Stimulated activated CD8-positive, alpha-beta memory T cell treated with anti-CD3 and anti-CD28 coated beads, Interleukin-7, amount 100 ng/mL, for 48 hours (primary cell): ENCODE results near the gene RANGRF.
"Not testable (repeated sequence)": the region's sequence is repeated elsewhere in the genome, so short reads cannot be mapped to it uniquely, and the experiment has no call there.

Experiments used
- DNase-seq, 2 donors: peaks; one replicate each; pipeline ENCODE4 v3.0.0-alpha.2; 2020; ENCODE audit warnings: low read depth in 1 of 2; ENCODE audit errors: extremely low read depth in 1 of 2

Gene RANGRF

GRCh38 chr17:8288336-8289102 is at the start of gene RANGRF:
Gene RANGRF, plus strand, starts transcription at chr17:8288670. Its CDS starts 119 bp downstream, at chr17:8288789.
- peak; percentile 72 to 80 for DNase-seq

GRCh38 chr17:8243827-8244226 is 44.6 kb upstream of the RANGRF start:
- no peak for DNase-seq

GRCh38 chr17:8244768-8245167 is 43.7 kb upstream of the RANGRF start:
- no peak for DNase-seq

GRCh38 chr17:8248751-8249607 is 39.5 kb upstream of the RANGRF start, which contains the start of gene PFAS:
Gene PFAS, plus strand, starts transcription at chr17:8249289. Its CDS starts 4,649 bp downstream, at chr17:8253938.
- DNase-seq: peak; percentile 95 to 96

- no peak for DNase-seq
These were observed 38.6 kb upstream of the RANGRF start for GRCh38 chr17:8249621-8250500.

- not testable (repeated sequence) for DNase-seq
These were observed 37.1 kb upstream of the RANGRF start for GRCh38 chr17:8251411-8251810.

GRCh38 chr17:8253801-8254200 is 34.7 kb upstream of the RANGRF start:
- DNase-seq: no peak

- no peak for DNase-seq
These were observed 33.6 kb upstream of the RANGRF start for GRCh38 chr17:8254881-8255280.

GRCh38 chr17:8255499-8255898 is 33.0 kb upstream of the RANGRF start:
- DNase-seq: no peak

- no peak for DNase-seq
These were observed 32.2 kb upstream of the RANGRF start for GRCh38 chr17:8256291-8256690.

GRCh38 chr17:8256691-8257090 is 31.8 kb upstream of the RANGRF start:
- no peak for DNase-seq

GRCh38 chr17:8257801-8258200 is 30.7 kb upstream of the RANGRF start:
- no peak for DNase-seq

- no peak for DNase-seq
These were observed 24.1 kb upstream of the RANGRF start for GRCh38 chr17:8264320-8264719.

- no peak for DNase-seq
These were observed 23.5 kb upstream of the RANGRF start for GRCh38 chr17:8264836-8265542.

- DNase-seq: no peak
These were observed 21.6 kb upstream of the RANGRF start for GRCh38 chr17:8266648-8267479.

GRCh38 chr17:8267480-8268147 is 20.9 kb upstream of the RANGRF start:
- no peak for DNase-seq

- DNase-seq: no peak
These were observed 19.7 kb upstream of the RANGRF start for GRCh38 chr17:8268550-8269298.

GRCh38 chr17:8272421-8272820 is 16.0 kb upstream of the RANGRF start:
- no peak for DNase-seq
